AG09309 (cell line): ENCODE data around the gene CHRND.

Experiments
- DNase-seq: peaks from one replicate; pipeline ENCODE4 v3.0.0-alpha.2; 2010; ENCODE audit warnings: low read depth
- H3K4me3 ChIP-seq: 2 replicates; pipeline ENCODE4 v1.5.1; 2011; ENCODE audit warnings: mild to moderate bottlenecking, low read depth, low read length, moderate library complexity; ENCODE audit not compliant: control insufficient read depth
- CTCF ChIP-seq: IDR thresholded peaks from 2 replicates; pipeline ENCODE4 v1.5.1; 2011; ENCODE audit warnings: mild to moderate bottlenecking, low read depth, low read length, inconsistent platforms; ENCODE audit not compliant: insufficient read depth, control insufficient read depth; ENCODE audit errors: missing control alignments

The CHRND gene

GRCh38 chr2:232574674-232575403 is 48.9 kb downstream of the CHRND start:
- H3K4me3 ChIP-seq: no peak overlapping the region
- no peak for DNase-seq
- no peak for TF ChIP-seq CTCF

GRCh38 chr2:232575404-232575746 is 49.4 kb downstream of the CHRND start:
- H3K4me3 ChIP-seq: no peak overlapping the region
- DNase-seq: no peak
- TF ChIP-seq CTCF: no peak

- no peak for DNase-seq
- H3K4me3 ChIP-seq: no peak overlapping the region
- no peak for TF ChIP-seq CTCF
Measured at GRCh38 chr2:232576995-232577394, 51.0 kb downstream of the CHRND start.

- no peak overlapping the region for H3K4me3 ChIP-seq
- no peak for TF ChIP-seq CTCF
- DNase-seq: no peak
Measured at GRCh38 chr2:232577841-232578240, 51.9 kb downstream of the CHRND start.

GRCh38 chr2:232578626-232579025 is 52.7 kb downstream of the CHRND start:
- TF ChIP-seq CTCF: no peak
- DNase-seq: no peak
- H3K4me3 ChIP-seq: no peak overlapping the region

- DNase-seq: no peak
- TF ChIP-seq CTCF: no peak
- no peak overlapping the region for H3K4me3 ChIP-seq
Measured at GRCh38 chr2:232580648-232580981, 54.7 kb downstream of the CHRND start.

- no peak for TF ChIP-seq CTCF
- no peak overlapping the region for H3K4me3 ChIP-seq
- no peak for DNase-seq
Measured at GRCh38 chr2:232581725-232582124, 55.8 kb downstream of the CHRND start.
